Body of pancreas (tissue), 4 donors: ENCODE measurements around the gene RPTOR. TPM values are rescaled to one million over a fixed set of nuclear protein-coding genes. Genes with fewer than 3 reads are reported as not detected.

ENCODE experiments used
- ATAC-seq: fragments of 150-250 bp; one replicate; pipeline ENCODE4 v1.9.1; 2016
- DNase-seq, 4 donors: peaks; one replicate each; pipeline ENCODE4 v3.0.0-alpha.2; 2019
- H3K27ac ChIP-seq, 4 donors: fragments of 200-600 bp; sonication (generic); 1 replicate in 3 of 4; 2 replicates in 1 of 4; pipeline versions ENCODE4 v1.5.1 to v1.6.1; 2016 to 2019; ENCODE audit warnings: mild to moderate bottlenecking in 1 of 4, mixed read lengths in 1 of 4, moderate library complexity in 1 of 4
- H3K27me3 ChIP-seq, 2 donors: fragments of 200-600 bp; sonication (generic); one replicate each; pipeline ENCODE4 v1.6.0; 2016; ENCODE audit warnings: mild to moderate bottlenecking in 1 of 2
- H3K36me3 ChIP-seq, 2 donors: fragments of 200-600 bp; sonication (generic); replicated peaks in 1 of 2; 2 replicates each; pipeline ENCODE4 v1.5.1; 2016; ENCODE audit warnings: low read depth in 2 of 2; ENCODE audit not compliant: insufficient read depth in 1 of 2
- H3K4me1 ChIP-seq: fragments of 200-600 bp; sonication (generic); one replicate; pipeline ENCODE4 v1.6.0; 2016
- H3K4me3 ChIP-seq, 2 donors: fragments of 200-600 bp; sonication (generic); 1 replicate in 1 of 2; 2 replicates in 1 of 2; pipeline ENCODE4 v1.5.1; 2016 to 2019
- H3K9me3 ChIP-seq, 3 donors: fragments of 200-600 bp; sonication (generic); 1 replicate in 2 of 3; 2 replicates in 1 of 3; pipeline ENCODE4 v1.5.1; 2016
- CTCF ChIP-seq, 7 experiments: fragments of 450-650 bp in 4 of 7; fragments of 200-600 bp in 3 of 7; sonication (generic) in 3 of 7; IDR thresholded peaks; one replicate each; pipeline ENCODE4 v1.5.1; 2016 to 2019; ENCODE audit warnings: antibody characterized with exemption in 7 of 7
- POLR2A ChIP-seq, 3 donors: fragments of 450-650 bp; IDR thresholded peaks; one replicate each; pipeline ENCODE4 v1.6.1; 2016; ENCODE audit warnings: antibody characterized with exemption in 3 of 3, mild to moderate bottlenecking in 2 of 3
- WGBS, 2 donors: methylation state at CpG; one replicate each; pipeline ENCODE4 v1.1.5; 2017; 5-methylcytosine and 5-hydroxymethylcytosine counted together
- intact Hi-C: fragments of 100-400 bp; cut with DNase I; formaldehyde crosslinking; loops from one replicate; pipeline ENCODE4 v1.15.1; 2023
- total RNA-seq, 2 donors: library from RNA; depleted of rRNA; stranded (reverse); fragments of >200 nt; gene quantifications; one replicate each; pipeline ENCODE4 v1.1.0, GENCODE V29; 2016

Gene RPTOR
- total RNA-seq, 2 donors from 2014 or later: 22.3 to 34.3 TPM

- H3K36me3 ChIP-seq: no peaks in the 10 kb centered on the region
- 2 to 5% methylated on average over 8 of the region's 8 CpGs for WGBS, 2 donors
- peaks cover 16% of the 10 kb centered on the region for H3K4me1 ChIP-seq
- intact Hi-C loops: no loop called here
- peak overlapping the region in 1 of 4 donors; percentile 61 for H3K27ac ChIP-seq
- no peaks in the 10 kb centered on the region for H3K27me3 ChIP-seq
- DNase-seq: no peak
- no peak for ATAC-seq
- TF ChIP-seq CTCF (IDR thresholded peaks at IDR 0.05) (no peak), POLR2A (IDR thresholded peaks at IDR 0.05) (no peak)
- no peaks in the 10 kb centered on the region for H3K9me3 ChIP-seq
- peak overlapping the region; percentile 70 to 95 for H3K4me3 ChIP-seq
Observed at GRCh38 chr17:80545499-80545826, 825 bp downstream of the RPTOR start.

- Histone ChIP-seq H3K9me3 (no peaks in the 10 kb centered on the region), H3K27me3 (no peaks in the 10 kb centered on the region), H3K4me3 (no peak overlapping the region), H3K4me1 (peaks cover 16% of the 10 kb centered on the region), H3K27ac (no peak overlapping the region), H3K36me3 (no peaks in the 10 kb centered on the region)
- 68 to 78% methylated on average over 5 of the region's 5 CpGs for WGBS, 2 donors
- TF ChIP-seq CTCF (IDR thresholded peaks at IDR 0.05): no peak
- TF ChIP-seq POLR2A (IDR thresholded peaks at IDR 0.05): no peak
- intact Hi-C loops: no loop called here
- no peak for ATAC-seq
- DNase-seq: no peak
Observed at GRCh38 chr17:80546267-80546666, 1.6 kb downstream of the RPTOR start.

- ATAC-seq (no peak), DNase-seq (no peak)
- no peak for TF ChIP-seq POLR2A (IDR thresholded peaks at IDR 0.05)
- no peak for TF ChIP-seq CTCF (IDR thresholded peaks at IDR 0.05)
- no peaks in the 10 kb centered on the region for H3K9me3 ChIP-seq
- 35 to 40% methylated on average over 2 of the region's 2 CpGs for WGBS, 2 donors
- no peaks in the 10 kb centered on the region for H3K4me1 ChIP-seq
- H3K27me3 ChIP-seq: no peaks in the 10 kb centered on the region
- no peak overlapping the region for H3K4me3 ChIP-seq
- H3K27ac ChIP-seq: no peak overlapping the region
- no peaks in the 10 kb centered on the region for H3K36me3 ChIP-seq
- intact Hi-C loops: no loop called here
Observed at GRCh38 chr17:80552523-80552922, 7.9 kb downstream of the RPTOR start.

GRCh38 chr17:80555266-80555665 is 10.6 kb downstream of the RPTOR start:
- no peak overlapping the region for H3K4me3 ChIP-seq
- ATAC-seq (no peak), DNase-seq (no peak)
- intact Hi-C loops: no loop called here
- WGBS, 2 donors: 91 to 98% methylated on average over 7 of the region's 7 CpGs
- no peaks in the 10 kb centered on the region for H3K4me1 ChIP-seq
- H3K27ac ChIP-seq: no peak overlapping the region
- no peak for TF ChIP-seq POLR2A (IDR thresholded peaks at IDR 0.05)
- H3K27me3 ChIP-seq: no peaks in the 10 kb centered on the region
- no peaks in the 10 kb centered on the region for H3K9me3 ChIP-seq
- no peaks in the 10 kb centered on the region for H3K36me3 ChIP-seq

- Histone ChIP-seq H3K27me3 (no peaks in the 10 kb centered on the region), H3K9me3 (no peaks in the 10 kb centered on the region), H3K36me3 (no peaks in the 10 kb centered on the region), H3K27ac (no peak overlapping the region), H3K4me3 (no peak overlapping the region), H3K4me1 (no peaks in the 10 kb centered on the region)
- intact Hi-C loops: no loop called here
- WGBS, 2 donors: 84 to 93% methylated on average over 6 of the region's 6 CpGs
- ATAC-seq: no peak
- TF ChIP-seq POLR2A (IDR thresholded peaks at IDR 0.05) (no peak), CTCF (IDR thresholded peaks at IDR 0.05) (no peak)
- no peak for DNase-seq
Observed at GRCh38 chr17:80558046-80558445, 13.4 kb downstream of the RPTOR start.
